Stimulated activated CD8-positive, alpha-beta memory T cell treated with anti-CD3 and anti-CD28 coated beads, Interleukin-12 subunit alpha, Interleukin-12 subunit beta, amount 100 ng/mL, for 24 hours (primary cell): Measurements from ENCODE around the gene FASLG.
"Not testable (repeated sequence)": the region's sequence is repeated elsewhere in the genome, so short reads cannot be mapped to it uniquely, and the experiment has no call there.

Source experiments
- DNase-seq: peaks from one replicate; pipeline ENCODE4 v3.0.0-alpha.2; 2020; ENCODE audit errors: extremely low read depth

Gene FASLG, protein sequence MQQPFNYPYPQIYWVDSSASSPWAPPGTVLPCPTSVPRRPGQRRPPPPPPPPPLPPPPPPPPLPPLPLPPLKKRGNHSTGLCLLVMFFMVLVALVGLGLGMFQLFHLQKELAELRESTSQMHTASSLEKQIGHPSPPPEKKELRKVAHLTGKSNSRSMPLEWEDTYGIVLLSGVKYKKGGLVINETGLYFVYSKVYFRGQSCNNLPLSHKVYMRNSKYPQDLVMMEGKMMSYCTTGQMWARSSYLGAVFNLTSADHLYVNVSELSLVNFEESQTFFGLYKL

DNA sequence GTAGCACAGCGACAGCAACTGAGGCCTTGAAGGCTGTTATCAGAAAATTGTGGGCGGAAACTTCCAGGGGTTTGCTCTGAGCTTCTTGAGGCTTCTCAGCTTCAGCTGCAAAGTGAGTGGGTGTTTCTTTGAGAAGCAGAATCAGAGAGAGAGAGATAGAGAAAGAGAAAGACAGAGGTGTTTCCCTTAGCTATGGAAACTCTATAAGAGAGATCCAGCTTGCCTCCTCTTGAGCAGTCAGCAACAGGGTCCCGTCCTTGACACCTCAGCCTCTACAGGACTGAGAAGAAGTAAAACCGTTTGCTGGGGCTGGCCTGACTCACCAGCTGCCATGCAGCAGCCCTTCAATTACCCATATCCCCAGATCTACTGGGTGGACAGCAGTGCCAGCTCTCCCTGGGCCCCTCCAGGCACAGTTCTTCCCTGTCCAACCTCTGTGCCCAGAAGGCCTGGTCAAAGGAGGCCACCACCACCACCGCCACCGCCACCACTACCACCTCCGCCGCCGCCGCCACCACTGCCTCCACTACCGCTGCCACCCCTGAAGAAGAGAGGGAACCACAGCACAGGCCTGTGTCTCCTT is at the start of gene FASLG:
Gene FASLG, plus strand, starts transcription at position 233 of the 583 bp plus-strand sequence. Its CDS starts 99 bp downstream, at position 332.
- DNase-seq, result peak; percentile 39

DNA sequence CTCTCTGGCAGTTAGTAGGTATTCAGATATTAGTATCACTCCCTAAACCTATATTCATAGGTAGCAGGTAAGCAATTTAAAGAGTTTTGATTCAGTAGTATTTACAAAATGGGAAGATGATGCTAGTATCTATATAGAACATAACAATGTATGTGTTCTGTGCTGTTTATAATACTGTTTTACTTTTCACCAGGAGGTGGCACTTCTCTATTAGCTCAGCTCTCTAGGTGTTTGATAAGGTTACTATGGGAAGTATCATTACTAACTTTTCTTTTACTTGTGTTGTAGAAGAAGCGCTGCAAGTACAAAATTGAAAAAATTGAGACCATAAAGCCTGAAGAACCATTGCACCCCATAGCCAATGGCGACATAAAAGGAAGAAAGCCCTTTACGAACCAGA is 49.4 kb upstream of the FASLG start:
- no peak for DNase-seq

DNA sequence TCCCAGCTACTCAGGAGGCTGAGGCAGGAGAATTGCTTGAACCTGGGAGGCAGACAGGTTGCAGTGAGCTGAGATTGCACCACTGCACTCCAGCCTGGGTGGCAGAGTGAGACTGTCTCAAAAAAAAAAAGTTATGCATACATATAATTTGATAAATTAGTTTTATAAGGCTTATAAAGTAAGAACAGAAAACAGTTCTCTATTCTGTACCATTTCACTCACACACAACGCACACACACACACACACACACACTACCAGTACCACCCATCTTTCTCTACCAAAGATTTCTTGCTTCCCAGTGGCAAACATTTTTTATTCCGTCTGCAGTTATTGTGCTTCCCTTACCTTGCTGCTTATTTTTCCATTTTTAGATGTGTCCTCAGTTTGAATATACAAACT is 46.4 kb upstream of the FASLG start:
- DNase-seq, result no peak

DNA sequence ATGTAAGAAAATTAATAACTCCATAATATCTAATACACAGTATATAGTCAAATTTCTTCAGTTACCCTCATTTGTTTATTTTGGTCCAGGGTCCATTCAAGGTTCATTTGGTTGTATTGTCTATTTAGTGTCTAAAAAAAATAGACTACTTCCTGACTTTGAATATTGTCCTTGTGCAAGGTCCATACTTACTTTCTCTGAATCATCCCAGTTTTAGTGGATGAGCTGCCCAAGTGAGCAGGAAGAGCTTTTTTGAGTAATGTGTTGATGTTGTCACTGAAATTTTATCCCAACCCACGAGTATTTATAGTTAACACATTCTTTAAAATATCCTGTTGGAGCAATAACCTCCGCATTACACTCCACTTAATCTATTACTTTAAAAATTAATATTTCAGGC is 45.6 kb upstream of the FASLG start:
- DNase-seq, result no peak

DNA sequence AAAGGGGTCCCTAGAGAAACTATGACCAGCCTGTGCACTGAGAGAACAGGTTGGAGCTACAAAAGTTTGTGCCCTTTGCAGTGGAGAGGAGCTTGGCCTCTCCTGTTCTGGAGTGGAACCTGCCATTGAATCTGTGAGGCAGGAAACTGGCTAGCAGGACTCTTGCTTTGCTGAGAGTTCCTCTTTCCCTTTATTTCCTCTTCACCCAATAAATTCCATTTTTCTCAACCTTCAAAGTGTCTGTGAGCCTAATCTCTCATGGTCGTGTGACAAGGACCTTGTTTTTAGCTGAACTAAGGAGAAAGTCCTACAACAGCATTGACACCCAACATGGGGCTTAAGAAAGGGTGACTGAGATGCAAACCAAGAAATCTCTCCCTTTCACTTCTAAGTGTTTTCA is 42.7 kb upstream of the FASLG start:
- no peak for DNase-seq

DNA sequence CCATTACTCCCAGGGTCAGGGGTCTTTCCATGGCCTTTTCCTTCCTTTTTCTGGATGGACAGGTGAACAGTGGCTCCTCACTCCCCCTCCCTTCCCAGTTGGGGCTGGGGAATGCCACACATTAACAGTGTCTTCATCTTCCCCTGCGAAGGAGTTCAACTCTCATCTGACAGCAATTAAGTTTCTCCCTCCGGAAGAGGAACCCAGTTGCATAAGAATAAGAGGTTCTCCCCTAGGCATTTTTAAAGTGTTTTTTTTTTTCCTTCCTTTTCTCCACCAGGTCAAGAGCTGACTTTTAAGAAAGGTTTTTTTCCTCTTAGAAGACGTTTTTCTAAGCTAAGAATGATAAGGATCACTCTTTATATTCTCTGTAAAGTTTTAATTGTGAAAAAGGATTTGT is 42.3 kb upstream of the FASLG start:
- no peak for DNase-seq

DNA sequence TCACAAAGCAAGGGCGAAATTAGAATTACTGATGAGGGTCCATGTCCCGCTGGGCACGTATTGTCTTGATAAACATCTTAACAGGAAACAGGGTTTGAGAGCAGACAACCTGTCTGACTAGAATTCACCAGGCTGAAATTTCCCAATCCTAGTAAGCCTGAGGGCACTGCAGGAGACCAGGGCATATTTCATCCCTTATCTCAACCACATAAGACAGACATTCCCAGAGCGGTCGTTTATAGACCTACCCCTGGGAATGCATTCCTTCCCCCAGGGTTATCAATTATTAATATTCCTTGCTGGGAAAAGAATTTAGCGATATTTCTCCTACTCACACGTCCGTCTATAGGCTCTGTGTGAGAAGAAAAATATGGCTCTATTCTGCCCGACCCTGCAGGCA is 38.3 kb upstream of the FASLG start:
- not testable (repeated sequence) for DNase-seq

DNA sequence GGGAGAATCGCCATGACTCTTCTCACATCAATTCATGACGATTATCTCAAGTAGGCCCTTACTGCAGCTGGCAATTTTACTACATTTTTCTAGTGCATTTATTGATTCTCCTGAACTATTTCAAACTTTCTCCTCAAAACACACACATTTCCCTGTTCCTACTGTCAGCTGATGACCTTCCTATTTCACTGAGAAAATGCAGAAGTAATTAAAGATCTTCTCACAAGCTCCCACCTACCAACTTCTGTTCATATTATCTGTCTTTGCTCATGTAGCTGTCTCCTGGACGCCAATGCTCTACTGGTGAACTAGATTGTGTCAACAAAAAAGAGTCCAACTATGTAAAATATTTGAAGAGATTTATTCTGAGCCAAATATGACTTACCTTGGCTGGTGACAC is 36.4 kb upstream of the FASLG start:
- no peak for DNase-seq

DNA sequence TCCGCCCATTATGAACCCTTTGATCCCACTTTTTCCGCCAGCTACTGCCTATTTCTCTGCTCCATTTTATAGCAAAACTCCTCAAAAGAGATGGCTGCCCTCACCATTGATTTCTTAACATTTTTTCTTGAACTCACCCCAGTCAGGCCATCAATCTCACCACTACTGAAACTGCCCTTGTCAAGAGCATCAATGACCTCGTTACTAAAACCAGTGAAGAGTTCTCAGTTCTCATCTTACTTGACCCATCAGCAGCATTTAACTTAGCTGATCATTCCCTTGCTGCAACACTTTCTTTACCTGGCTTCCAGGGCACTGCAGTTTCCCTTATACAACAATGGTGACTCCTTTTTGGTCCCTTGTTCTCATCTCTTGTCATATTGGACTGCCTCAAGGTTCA is 35.2 kb upstream of the FASLG start:
- DNase-seq, result no peak

DNA sequence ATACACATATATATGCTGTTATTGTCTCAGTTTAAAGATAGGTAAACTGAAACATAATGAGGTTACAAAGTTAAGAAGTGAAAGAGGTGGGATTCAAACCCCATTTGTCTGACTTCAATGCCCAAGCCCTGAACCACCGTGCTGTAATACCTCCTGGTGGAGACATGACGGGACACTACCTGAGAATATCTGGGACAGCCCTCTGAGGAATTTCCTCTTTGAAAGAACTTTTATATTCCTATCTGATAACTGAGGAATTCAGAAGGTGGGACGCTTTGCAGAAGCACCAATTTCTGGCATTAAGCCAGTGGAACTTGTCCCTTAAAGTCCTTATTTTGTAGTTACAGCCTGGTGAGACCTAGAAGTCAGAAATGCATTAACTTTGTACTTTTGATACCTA is 32.1 kb upstream of the FASLG start:
- no peak for DNase-seq

DNA sequence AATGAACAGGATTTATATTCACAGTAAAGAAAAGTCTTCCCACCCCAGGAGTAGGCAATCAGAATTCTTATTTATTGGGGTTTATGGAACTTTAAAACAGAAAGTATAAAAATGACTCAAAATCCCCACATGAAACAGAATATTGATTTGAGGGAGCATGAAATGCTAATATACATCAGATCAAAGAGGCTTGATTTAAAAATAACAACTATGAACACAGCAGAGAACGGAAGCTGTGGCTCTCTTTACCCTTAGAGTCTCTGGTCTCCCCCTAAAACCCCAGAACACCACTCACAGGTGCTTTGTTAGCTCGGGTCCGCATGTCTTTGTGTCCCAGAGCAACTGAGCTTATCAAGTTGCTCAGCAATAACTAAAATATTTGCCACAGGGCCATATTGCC is 31.2 kb upstream of the FASLG start:
- no peak for DNase-seq

DNA sequence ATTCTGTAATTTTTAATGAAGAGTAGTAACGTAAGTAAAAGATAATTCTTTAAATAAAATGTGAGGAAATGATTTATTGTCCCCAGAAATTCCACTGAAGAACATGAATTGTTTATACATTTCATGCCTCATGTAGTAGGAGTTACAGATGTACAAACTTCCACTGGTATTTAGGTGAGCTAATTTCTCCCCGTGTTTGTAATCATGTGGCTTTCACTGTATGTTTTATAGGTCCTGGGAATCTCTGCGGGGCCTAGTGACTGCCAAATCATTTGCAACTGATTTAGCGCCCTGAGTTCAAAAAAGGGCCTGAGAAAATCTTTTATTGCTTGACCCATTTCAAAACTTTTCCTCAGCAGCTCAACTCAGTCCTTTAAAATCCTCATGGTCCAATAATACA is 30.5 kb upstream of the FASLG start:
- DNase-seq, result no peak

DNA sequence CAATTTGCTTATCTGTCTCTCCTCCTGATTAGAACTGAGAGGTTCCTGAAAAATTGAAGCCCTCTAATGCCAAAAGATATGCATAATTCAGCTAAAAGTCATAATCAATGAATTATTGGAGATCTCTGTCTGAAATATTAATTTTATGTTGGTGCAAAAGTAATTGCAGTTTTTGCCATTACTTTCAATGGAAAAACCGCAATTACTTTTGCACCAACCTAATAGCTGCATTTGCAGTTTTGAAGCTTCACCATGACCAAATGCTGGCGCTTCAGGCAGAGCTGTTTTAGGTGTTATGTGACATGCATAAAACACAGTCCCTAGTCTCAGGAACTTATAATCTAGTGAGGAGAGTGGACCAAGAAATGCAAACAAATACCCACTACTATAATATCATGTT is 29.7 kb upstream of the FASLG start:
- no peak for DNase-seq

DNA sequence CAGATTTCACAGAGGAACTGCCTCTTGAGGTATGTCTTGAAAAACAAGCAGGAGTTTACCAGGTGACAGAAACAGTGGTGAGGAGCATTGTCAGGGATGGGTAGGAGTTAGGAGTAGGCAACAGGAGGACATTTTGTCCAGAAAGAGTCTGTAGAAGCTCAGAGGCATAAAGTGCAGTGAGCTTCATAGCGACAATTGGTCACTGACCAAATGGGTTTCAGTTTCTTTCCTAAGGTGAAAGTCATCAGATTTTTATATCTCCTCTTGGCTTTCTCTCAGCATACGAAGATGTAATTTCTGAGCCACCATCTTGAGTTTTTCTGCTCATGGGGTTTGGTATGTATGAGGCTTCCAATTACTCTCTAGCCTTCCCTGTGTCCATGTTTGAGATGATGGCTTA is 29.3 kb upstream of the FASLG start:
- no peak for DNase-seq

DNA sequence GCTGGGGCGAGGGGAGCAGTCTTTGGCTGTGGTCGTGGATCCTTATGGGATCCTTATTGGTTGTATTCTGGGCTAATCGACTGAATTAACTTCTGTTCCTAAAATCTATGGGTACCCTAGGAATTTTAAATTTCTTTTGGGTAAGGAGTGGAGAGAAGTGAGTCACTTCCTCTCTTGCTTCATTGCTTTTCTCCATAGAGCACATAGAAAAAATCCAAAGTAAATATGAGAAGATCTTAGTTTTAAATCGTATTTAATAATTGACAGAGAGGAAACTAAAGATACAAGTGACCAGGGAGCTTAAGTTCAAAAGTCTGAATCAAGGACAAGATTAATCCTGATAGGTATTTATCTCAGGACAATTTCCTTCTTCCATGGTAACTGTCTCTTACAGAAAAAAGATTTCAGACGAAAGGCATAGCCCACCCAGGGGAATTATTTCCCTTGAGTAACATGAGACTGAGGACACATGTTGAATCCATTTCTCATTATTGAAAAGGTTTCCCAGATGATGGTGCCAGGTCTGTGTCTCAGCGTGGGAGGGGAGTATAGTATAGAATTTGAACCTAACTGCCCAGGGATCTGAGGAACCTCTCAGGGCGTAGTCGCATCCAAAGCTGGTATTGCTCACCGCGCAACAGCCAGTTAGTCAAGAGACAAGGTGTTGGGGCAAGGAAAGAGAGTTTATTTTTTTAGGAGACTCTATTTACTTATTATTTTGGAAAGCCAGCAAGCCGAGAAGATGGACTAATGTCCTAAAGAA is 28.7 kb upstream of the FASLG start:
- no peak for DNase-seq

DNA sequence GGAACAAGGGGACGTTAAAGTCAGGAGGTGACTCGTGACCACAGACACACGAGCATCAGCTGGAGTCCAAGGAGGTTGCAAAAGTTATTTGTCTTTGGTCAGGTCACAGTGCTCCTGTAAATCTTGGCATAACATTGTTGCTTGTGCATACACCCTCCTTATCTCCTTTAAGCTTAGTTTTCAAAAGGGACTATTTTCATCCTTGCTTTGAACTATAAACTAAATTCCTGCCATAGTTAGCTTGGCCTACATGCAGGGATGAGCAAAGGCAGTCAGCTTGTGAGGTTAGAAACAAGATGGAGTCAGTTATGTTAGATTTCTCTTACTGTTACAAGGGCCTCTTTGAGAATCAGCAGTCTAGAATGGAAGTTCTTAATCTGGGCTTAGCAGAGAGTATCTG is 28.0 kb upstream of the FASLG start:
- no peak for DNase-seq

DNA sequence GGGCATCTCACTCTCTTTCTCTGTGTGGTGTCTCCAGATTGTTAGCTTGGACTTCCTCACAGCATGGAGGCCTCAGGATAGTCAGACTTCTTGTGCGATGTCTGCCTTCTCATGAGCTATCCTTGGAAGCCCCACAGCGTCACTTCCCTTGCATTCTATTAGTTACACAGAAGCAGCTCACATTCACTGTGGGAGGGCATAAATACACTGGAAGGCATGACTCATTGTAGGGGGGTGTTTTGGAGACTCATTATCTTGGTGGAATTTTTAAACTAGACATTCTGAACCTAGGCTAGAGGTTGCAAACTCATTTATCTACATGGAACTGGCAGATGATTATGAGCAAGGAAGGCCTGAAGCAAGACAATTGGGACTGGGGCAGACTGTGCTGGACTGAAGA is 21.4 kb upstream of the FASLG start:
- no peak for DNase-seq

DNA sequence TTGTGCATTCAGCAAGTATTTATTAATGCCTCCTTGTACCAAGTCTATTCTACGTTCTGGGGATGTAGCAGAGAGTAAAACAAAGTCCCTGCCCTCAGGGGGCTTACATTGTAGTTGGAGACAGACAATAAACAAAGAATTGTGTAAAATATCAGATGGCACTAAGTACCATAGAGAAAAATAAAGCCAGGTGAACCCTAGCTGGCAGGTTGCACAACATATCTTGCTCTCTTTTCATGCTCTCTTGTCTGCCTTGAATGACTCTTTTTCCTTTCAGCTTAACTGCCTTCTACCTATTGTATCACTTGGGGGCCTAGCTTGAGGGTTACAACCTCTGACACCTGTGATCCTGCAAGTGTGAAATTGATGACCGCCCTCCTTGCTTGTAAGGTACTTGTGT is 20.7 kb upstream of the FASLG start:
- DNase-seq, result no peak

DNA sequence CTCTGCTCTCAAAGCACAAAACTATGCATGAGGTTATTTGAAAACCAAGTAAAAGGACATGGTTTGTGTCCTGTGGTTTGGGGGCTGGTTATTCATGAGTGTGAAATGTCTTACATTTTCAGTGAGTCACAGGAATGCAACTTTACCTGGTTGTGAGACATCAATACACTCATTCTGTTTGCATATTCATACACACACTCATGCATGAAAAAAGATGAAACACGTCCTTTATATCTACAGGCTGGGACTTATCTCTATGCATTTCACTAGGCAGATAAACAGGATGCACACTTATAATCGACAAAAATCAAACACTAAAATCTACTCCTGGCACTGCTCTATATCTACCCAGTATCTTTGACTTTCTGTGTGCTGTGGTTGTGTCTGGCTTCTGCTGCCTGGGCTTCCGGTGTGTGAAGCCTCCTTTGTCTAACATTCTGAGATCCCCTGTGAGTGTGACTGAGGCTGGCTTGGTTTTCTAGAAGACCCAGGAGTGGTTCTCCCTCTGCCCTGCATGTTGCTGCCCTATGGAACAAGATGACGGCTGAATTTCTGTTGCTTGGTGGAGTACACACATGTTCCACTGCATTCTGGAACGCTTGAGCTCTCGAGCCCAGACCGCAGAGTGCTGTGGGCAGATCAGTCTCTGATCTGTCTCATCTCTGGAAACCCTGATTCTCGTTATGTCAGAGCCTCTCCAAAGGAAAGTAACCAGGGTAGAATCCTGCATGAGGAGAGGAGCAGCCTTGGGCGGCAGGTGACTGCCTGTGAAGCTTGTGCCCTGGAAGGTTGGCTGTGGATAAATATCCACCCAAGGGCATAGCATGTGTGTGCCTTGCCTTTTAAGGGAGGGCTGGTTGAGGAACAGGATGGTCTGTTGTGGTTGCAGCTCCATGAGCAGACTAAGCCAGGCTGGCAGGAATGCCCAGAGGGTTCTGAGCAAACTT is 19.7 kb upstream of the FASLG start:
- peak; percentile 47 for DNase-seq

DNA sequence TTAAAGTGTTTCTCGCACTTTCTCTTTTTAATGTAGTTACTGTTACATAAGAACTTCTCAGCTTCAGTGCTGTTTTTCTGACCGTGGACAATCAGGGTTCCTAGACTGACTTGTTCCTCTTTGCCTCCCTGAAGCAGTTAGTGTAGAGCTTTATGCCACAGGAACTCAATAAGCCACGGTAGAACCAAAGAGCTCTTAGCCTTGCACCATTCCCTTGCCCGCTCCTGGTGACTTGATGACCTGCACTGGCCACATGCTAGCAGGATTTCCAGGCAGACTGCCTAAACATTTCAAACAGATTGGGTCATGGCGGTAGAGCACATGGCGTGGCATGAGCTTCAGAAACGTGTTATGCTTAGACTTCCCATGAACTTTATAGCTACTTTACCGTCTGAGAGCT is 18.8 kb upstream of the FASLG start:
- no peak for DNase-seq

DNA sequence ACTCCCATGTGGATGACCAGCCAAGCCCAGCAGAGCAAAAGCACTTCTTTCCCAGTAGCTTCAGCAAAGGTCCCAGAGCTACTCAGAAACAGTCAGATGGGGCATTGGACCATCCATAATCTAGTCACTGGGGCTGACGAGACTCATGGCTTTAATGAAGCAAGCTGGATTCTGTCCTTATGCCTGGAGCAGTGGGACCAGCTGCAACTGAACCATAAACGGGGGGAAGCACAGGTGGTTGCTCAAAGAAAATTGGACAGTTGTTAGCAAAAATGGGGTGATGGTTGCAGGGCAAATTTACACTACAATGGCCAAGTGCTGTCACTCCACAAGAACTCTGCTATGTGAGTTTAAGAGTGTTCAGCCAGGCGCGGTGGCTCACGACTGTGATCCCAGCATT is 17.4 kb upstream of the FASLG start:
- no peak for DNase-seq

DNA sequence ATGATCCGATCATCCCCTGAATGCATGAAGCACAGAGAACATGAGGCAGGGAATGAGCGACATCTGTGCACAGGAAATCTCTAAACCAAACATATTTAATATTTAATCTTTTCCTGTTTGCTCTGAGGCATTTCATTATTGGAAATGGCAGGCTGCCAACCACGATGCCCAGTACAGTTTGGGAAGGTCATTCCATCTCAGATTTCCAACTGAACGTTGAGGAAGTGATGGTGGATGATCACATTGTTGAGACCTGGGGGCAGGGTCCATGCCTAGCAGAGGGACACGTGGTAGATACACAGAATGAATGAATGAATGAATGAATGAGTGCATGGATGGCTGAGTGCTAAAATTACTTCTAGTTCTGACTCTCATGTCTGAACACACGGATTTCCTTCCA is 15.9 kb upstream of the FASLG start:
- DNase-seq, result no peak
